MCF 10A (cell line): Measurements from ENCODE around the gene CPPED1. TPM values are rescaled to one million over a fixed set of nuclear protein-coding genes. Genes with fewer than 3 reads are reported as not detected.

ENCODE experiments used
- BruUV-seq: library from RNA; stranded (reverse); fragments of 400-500 nt; replicated peaks from 2 replicates; lab custom pipeline; 2021; lab: Mats Ljungman, UMichigan
- CTCF ChIA-PET: fragments of 300-600 bp; sonication (Branson Sonifier 250); formaldehyde crosslinking; extraction: SDS; loops from one replicate; lab custom pipeline; 2021; ENCODE audit warnings: antibody characterized with exemption, inconsistent platforms; lab: Yijun Ruan, JAX
- POLR2A ChIA-PET: fragments of 300-600, 350-650 bp; sonication (Branson Sonifier 250); formaldehyde crosslinking; extraction: SDS; loops from one replicate; lab custom pipeline; 2020; ENCODE audit warnings: antibody characterized with exemption, inconsistent platforms; lab: Yijun Ruan, JAX
- DNase-seq: peaks from one replicate; pipeline ENCODE4 v3.0.0-alpha.2; 2018; ENCODE audit not compliant: unreplicated experiment
- H3K27ac Mint-ChIP-seq: one replicate; pipeline ENCODE4 v1.8.0; 2022; ENCODE audit warnings: mild to moderate bottlenecking, low read depth, mixed read lengths; ENCODE audit not compliant: unreplicated experiment
- H3K27me3 Mint-ChIP-seq: one replicate; pipeline ENCODE4 v1.8.0; 2022; ENCODE audit warnings: mixed read lengths; ENCODE audit not compliant: insufficient read depth, unreplicated experiment
- H3K36me3 Mint-ChIP-seq: one replicate; pipeline ENCODE4 v1.8.0; 2022; ENCODE audit warnings: mild to moderate bottlenecking, moderate library complexity, mixed read lengths; ENCODE audit not compliant: insufficient read depth, unreplicated experiment
- H3K4me1 Mint-ChIP-seq: one replicate; pipeline ENCODE4 v1.8.0; 2022; ENCODE audit warnings: mixed read lengths; ENCODE audit not compliant: insufficient read depth, unreplicated experiment
- H3K4me3 Mint-ChIP-seq: one replicate; pipeline ENCODE4 v1.8.0; 2022; ENCODE audit warnings: mild to moderate bottlenecking, moderate library complexity, mixed read lengths; ENCODE audit not compliant: unreplicated experiment
- H3K9me3 Mint-ChIP-seq: one replicate; pipeline ENCODE4 v1.8.0; 2022; ENCODE audit warnings: mixed read lengths; ENCODE audit not compliant: unreplicated experiment
- CTCF ChIP-seq: fragments of 200-600 bp; IDR thresholded peaks from one replicate; pipeline ENCODE4 v1.8.0; 2022; ENCODE audit warnings: antibody characterized with exemption, mild to moderate bottlenecking; ENCODE audit not compliant: unreplicated experiment
- intact Hi-C: fragments of 100-400 bp; cut with micrococcal nuclease; formaldehyde crosslinking; loops from 2 replicates; pipeline ENCODE4 v1.14.1; 2022
- total RNA-seq: library from RNA; stranded (reverse); gene quantifications from 2 replicates; pipeline ENCODE4 v1.2.3, GENCODE V29; 2022

The CPPED1 gene
- total RNA-seq, 1 experiment from 2014 or later: 13.8 TPM

GRCh38 chr16:12764813-12765488 lies 38.7 kb downstream of the CPPED1 start:
- POLR2A ChIA-PET: no interaction called here

GRCh38 chr16:12763517-12763916 lies 40.2 kb downstream of the CPPED1 start:
- no peak for DNase-seq
- ChIA-PET POLR2A (no interaction called here), CTCF (interaction anchor here (0.6 to 0.8 kb wide), 4 partner anchors 28 to 1504 kb away, joined by 3 to 4 read pairs (median 4); no protein-coding TSS in a partner anchor)
- Mint-ChIP-seq H3K4me3 (no peak overlapping the region), H3K27ac (no peak overlapping the region), H3K9me3 (no peaks in the 10 kb centered on the region), H3K27me3 (no peaks in the 10 kb centered on the region), H3K36me3 (peaks cover 10% of the 10 kb centered on the region), H3K4me1 (no peaks in the 10 kb centered on the region)
- TF ChIP-seq CTCF: no peak
- BruUV-seq: no TSS peak
- intact Hi-C loops: no loop called here

More at GRCh38 chr16:12764813-12765488, 38.7 kb downstream of the CPPED1 start:
- Mint-ChIP-seq H3K36me3 (peaks cover 4% of the 10 kb centered on the region), H3K27me3 (no peaks in the 10 kb centered on the region), H3K4me1 (no peaks in the 10 kb centered on the region), H3K9me3 (no peaks in the 10 kb centered on the region), H3K4me3 (no peak overlapping the region), H3K27ac (no peak overlapping the region)
- no peak for DNase-seq
- TF ChIP-seq CTCF: no peak
- BruUV-seq: no TSS peak
- CTCF ChIA-PET: no interaction called here
- intact Hi-C loops: no loop called here

- ChIA-PET POLR2A (no interaction called here), CTCF (interaction anchor here (0.7 kb wide), 1 partner anchor 244 kb away, joined by 3 read pairs; no protein-coding TSS in a partner anchor)
- H3K9me3 Mint-ChIP-seq: no peaks in the 10 kb centered on the region
- H3K4me3 Mint-ChIP-seq: no peak overlapping the region
- BruUV-seq: no TSS peak
- intact Hi-C loops: no loop called here
- no peaks in the 10 kb centered on the region for H3K27me3 Mint-ChIP-seq
- H3K4me1 Mint-ChIP-seq: no peaks in the 10 kb centered on the region
- DNase-seq: no peak
- H3K36me3 Mint-ChIP-seq: peaks cover 10% of the 10 kb centered on the region
- H3K27ac Mint-ChIP-seq: no peak overlapping the region
- no peak for TF ChIP-seq CTCF
Measured at GRCh38 chr16:12760819-12761611, 42.7 kb downstream of the CPPED1 start.
